NCI-H128 (cell line): Measurements from ENCODE around the gene CMPK2.

Source experiments
- DNase-seq: peaks from one replicate; lab custom pipeline; 2025; ENCODE audit not compliant: unreplicated experiment; lab: John Stamatoyannopoulos, UW

Gene CMPK2

DNA sequence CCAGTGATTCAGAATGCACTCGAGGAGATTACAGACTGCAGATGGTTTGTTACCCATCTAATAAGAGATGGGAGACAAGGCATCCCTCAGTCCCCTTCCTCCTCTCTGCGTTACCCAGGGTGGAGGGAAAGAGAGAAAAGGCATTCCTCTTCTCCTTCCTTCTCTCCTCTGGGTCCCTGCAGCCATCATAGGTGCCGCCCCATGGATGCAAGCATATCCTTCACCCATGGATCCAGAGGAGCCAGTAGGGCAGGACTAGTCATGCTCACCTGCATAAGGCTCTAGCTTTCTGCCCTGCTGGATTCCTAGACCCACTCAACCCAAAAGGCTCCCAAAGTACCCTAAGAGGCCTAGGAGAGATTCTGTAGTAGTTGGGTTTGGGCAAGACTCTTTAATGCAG is 20.4 kb downstream of the CMPK2 start:
- no peak for DNase-seq

DNA sequence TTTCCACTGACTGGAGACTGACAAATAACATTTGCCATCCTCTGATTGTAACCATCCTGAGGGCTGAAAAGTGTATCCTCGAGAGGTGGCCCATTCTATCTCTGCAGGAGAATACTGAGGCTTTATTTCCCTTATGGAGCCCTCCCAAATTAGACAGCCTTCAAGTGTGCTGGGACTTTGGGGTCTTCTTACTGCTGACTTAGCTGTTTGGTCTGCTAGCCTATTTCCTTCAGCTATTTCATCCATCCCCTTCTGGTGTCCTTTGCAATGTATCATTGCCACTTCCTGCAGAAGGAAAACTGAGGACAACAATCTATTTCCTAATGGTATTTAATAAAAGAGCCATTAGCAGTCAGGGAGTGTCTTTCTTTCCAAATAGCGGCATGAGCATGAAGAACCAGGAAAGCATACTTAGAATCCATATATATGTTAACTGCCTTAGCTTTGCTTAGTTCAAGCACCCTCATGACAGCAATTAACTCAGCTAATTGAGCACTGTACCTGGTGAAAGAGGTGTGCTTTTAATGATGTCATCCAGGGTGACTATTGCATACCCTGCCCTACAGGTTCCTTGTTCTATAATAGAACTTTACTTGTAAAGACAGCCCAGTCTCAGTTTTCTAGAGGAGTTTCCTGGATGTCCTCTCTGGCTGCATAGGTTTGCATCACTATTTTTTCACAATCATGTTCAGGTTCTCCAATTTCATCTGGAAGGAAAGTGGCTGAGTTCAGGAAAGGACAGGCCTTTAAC is 24.0 kb downstream of the CMPK2 start:
- no peak for DNase-seq

DNA sequence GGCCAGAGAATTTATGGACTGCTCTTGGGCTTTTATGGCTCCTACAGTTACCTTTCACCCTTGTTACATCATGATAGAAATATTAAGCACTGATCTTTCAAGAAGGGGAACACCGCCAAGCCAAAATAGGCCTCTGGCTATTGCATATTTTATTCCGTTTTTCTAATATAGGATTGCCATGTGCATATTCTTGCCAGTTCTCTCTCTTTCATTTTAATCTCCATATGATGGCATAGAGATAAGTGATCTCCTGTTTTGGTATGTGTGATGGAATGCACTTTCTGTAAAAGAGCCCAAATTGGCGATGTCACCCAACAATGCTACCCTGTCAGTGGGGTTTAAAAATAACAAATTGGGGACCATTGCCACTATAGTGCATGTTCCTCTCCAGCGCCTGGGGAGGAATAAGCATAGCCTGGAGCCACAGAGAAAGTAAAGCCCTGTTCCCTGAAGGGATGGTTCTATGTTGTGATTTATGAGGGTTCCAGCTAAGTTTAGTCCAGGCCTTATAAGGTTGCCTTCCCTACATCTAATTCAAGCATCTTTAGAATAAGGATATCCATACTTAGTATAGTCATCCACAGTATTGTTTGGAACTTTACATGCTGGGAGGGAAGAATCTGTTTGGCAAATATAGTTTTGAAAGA is 26.9 kb downstream of the CMPK2 start:
- no peak for DNase-seq

DNA sequence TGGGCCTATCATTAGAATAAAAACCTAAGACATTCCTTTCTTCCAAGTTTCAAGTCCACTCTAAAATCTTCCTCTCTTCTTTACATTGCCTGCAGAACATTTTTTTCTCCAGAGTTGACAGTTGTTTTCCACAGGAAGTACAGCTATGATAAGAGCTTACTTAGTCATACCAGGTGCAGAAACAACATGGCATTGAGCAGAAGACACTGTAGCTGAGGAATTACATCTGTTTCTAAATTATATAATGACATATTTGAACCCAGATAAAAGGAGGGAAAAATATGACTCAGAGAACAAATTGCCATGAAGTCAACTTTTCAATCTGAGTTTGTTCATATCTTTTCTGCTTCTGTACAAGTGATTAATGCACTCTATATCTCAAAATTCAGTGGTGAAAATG is 30.2 kb downstream of the CMPK2 start:
- DNase-seq = no peak

DNA sequence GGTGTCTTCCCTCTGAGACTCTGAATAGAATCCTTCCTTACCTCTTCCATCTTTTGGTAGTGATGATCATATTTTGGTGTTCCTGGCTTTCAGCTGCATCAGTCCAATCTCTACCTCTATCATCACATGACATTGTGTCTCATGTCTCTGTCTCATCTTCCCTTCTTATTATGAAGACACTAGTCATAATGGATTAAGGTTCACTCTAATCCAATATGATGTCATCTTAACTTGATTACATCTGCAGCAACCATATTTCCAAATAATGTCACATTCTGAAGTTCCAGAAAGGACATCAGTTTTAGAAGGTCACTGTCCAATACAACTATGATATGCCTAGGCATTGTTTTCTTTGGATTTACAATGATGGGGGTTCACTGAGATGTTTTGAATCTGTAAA is 31.5 kb downstream of the CMPK2 start:
- DNase-seq = no peak

DNA sequence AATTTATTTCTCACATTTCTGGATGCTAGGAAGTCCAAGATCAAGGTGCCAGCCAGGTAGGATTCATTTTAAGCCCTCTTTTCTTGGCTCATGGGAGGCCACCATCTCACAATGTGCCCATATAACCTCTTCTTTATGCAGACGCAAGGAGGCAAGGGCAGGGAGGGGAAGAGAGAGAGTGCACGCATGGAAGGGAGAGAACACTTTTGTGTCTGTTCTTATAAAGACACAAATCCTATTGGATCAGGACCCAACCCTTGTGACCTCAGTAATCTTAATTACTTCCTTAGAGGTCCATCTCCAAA is 32.5 kb downstream of the CMPK2 start:
- DNase-seq = no peak

DNA sequence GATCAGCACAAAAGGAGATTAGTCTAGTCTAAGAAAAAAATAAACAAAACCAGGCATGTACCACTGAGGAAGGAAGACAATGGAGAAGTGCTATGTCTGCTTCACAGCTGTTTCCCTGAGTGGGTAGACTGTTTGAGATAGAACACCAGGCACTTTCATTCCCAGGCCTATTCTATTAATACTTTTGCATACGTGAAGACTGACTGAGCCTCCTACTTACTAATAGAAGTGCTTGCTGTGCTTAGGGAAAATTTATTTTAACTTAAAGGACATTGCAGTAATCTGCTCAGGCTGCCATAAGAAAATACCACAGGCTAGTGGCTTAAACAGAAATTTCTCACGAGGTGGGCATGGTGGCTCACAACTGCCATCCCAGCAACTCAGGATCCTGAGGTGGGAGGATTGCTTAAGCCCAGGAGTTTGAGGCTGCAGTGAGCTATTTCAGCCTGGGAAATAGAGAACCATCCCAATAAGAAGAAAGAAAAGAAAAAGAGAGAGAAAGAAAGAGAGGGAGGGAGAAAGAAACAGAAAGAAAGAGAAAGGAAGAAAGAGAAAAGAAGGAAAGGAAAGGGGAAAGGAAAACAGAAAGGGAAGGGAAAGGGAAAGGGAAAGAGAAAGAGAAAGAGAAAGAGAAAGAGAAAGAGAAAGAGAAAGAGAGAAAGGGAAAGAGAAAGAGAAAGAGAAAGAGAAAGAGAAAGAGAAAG is 33.0 kb downstream of the CMPK2 start:
- DNase-seq = no peak

DNA sequence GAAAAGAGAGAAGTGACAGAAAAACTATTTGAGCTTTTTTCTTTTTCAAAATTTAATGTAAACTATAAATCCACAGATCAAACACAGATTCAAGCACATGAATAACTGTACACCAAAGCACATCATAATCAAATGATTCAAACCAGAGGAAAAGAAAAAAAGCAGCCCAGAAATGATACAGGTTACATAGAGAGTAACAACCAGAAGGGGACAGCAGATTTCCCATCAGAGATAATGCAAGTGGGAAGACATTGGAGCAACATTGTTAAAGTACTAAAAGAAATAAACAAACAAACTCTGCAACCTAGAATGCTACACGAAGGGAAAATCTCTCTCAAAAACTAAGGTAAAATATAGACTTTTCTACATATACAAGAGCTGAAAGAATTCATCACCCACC is 34.5 kb downstream of the CMPK2 start:
- no peak for DNase-seq

DNA sequence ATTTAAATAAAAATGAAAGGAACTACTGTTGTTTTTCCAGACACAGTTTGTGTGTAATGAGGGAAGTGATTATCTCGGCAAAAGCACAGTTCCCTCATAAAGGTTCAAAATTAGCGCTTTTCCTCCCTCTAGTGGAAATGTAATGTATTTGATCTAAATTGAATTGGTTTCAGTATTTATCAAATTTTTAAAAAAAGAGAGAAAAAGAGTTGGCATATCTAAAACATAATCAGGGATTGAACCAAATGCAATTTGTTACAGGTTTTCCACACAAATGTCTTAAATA is 37.5 kb downstream of the CMPK2 start:
- no peak for DNase-seq

DNA sequence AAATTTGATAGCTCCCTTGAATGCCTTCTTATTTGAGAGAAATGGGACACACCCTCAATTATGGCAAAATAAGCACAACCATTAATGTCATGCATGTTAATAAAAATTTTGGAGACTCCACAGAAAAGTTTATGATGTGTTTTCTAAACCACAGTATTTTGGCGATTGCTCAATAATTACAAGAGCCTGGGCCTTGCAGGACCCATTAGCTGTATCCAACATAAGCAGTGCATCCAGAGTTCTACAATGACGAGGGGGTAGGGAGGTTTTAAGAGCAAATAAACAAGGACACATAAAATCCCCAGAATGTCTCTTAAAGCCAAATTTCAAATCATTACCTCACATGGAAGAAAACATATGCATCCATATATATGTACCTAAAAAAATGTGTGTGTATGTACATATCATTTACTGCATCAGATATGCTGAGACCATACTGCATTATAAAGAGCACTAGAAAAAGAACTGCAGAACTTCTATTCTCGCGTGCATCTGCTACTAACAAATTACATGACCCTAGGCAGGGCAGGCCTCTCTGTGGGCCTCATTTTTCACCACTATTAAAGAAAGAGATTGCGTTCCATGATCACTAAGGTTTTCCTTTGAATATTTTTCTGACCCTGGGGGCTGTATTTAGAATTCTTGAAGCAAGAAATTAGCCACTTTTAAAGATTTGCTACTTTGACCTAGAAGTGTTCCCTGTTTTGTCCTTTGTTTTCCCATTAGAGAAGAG is 38.0 kb downstream of the CMPK2 start:
- DNase-seq = no peak

DNA sequence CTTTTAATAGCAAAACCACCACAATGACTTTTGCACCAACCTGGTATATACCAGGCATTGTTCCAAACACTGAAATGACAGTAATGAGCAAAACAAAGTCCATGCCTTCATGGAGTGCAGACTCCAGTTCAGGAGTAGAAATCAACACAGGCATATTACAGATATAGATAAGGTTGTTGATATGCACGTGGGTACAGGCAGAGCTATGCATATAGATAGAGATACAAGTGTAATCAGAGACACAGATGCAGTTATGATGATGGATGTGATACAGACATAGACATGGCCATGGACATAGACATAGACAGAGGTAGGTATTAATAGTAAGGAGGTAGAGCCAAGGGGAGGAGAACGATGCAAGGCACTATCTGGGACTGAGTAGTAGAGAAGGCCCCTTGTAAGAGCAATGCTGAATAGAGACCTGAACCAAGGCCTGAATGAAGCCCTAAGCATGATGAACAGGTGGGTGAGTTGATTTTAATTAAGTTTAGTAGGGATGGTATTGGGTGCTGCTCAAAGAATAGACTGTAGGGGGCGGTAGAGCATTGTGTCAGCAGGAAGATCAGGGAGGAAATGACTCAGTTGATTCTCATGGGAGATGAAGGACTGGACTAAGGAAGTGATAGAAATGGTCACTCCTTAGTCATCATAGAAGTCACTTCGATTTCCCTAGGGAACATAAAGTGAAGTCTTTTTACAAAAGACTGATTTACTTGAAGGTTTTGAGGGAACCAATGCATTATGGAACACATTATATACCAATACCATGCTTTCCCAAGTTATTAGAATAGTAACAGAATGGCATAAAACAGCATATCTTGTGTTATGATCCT is 39.4 kb downstream of the CMPK2 start:
- DNase-seq = no peak

DNA sequence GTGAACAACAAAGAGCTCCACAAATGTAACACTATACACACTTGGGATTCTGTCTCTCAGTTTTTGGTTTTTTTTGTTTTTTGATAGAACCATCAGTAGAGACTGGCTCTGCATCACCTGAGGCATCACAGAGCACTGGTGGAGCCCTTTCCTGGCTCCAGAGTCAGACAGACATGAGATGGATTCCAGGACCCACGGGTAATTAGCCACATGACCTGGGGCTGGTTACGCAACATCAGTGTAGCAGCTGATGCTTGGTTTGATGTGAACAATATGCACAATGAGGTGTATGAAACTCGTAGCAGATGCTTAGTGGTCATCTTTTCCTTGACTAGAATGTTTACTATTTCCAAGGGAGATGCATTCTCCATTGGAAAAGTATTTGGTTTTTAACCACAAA is 40.7 kb downstream of the CMPK2 start:
- DNase-seq = no peak

DNA sequence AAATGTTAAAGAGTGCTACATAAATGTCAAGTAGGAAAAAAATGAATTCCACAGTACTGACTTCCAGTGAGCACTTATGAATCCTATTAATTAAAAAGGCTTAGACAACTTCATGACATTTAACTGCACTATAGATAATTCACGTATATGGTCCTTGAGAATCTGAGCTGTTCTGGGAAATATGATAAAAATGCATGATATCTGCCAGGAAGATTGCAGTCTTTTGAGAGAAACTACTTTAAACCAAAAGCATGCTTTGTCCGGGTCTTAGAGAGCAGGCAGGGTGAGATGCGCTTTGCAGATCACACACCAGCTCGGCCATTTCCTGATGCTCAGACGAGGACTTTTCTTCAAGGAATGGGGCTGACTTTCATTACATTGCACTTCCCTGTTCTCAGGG is 42.6 kb downstream of the CMPK2 start:
- no peak for DNase-seq

DNA sequence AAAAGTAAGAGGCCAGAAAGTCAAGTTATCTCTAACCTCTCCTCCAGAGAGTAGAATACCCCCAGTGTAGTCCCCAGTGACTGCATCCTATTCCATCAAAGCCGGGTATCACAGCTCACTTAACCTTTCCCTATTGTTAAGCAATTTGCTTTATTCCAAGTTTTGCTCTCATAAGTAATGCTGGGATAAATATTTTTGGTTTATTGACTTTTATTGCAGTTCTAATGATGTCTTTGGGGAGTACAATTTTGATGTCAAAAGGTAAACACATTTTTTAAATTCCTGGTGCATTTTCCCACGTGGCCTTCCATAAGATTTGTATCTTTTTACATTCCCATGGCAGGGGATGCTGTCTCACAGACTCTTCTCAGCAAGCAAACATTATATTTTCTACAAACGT is 43.3 kb downstream of the CMPK2 start:
- DNase-seq = no peak

DNA sequence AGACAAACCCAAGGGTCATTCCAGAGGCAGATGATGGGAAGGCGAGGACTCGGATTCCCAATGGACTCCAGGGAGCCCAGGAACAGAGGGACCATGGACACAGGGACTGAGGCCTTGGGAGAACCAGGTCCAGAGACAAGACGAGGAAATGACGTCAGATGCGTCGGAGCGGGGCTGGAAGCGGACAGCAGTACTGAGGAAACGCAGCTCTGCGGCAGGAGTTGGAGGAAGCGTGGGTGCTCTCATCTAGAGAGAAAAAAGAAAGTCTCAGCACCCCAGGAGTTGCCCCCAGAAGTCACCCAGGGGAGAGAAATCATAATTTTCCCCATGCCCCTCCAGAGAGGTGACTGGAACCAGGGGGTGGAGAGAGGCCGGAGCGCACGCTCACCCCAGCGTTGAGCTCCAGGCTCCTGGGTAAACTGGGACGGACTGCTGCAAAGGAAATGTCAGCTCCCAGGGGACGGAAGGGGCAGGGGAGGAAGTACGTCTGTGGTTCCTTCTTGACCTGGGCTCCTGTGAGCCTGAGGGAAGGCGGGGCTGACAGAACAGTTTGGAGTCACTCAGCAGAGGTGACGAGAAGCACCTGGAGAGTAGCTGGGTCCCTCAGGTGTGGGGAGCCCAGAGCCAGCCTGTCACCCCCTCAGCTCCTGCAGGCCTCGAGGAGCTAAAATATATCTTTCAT is 44.7 kb downstream of the CMPK2 start:
- DNase-seq = no peak

DNA sequence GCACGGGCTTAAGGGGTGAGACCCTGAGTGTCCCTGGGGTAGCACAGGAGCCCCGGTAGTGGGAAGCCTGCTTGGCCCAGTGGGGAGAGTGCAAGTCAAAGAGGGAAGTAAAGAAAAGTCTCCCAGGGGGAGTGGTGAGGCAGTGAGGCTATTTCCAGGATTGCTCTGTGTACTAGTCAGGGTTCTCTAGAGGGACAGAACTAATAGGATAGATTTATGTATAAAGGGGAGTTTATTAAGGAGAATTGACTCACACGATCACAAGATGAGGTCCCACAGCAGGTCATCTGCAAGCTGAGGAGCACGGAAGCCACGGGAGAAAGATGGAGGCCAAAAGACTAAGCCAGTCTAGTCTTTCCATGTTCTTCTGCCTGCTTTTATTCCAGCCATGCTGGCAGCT is 45.5 kb downstream of the CMPK2 start:
- no peak for DNase-seq

DNA sequence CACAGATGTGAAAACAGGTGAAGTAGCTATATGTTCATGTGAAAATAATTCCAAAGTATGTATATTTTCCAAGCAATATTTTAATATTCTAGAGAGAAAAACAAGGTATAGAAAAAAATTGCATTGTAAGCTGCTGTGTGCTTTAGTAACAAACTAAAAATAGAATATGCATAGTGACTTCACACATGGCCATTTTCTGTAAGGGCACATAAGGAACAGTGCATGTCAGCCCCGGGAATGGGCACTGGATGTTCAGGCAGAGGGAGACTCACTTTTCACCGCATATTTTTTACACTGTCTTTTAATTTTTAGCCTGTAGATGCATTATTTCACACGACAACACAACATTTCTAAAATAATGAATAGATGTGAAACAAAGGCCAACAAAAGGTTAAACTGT is 46.0 kb downstream of the CMPK2 start:
- no peak for DNase-seq

DNA sequence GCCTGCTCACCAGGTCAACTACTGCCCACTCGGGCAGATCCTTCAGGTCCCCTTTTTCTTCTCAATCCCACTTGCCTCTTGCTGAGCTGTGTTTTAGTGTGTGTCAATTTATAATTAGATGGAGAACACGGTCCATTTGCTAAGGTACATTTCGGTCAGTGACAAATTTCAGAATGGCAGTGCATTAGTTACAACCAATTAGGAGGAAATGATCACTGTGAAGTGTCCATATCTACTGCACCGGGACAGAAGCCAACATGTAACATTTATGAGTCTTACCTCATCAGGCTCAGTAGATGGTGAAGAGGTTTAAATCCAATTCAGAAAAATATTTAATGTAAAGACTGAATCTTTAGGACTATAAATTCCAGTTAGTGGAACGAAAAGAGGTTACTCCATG is 47.7 kb downstream of the CMPK2 start:
- DNase-seq = no peak

DNA sequence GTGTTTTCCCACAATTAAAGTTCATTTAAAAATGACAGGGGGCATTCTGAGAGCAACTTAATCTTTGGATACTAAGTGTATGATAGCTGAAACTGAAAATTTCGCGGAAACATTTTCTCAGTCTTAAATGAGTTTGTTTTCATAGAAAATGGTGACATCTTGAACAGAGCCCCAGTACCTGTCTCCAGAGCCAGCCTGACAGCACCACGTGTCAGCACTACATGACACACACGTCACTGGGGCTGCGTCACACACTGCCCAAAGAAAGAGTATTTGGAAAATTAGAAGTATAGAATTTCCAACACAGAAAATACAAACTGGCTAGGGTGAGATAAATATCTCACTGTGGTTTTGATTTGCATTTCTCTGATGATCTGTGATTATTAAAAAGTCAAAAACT is 50.8 kb downstream of the CMPK2 start:
- no peak for DNase-seq

DNA sequence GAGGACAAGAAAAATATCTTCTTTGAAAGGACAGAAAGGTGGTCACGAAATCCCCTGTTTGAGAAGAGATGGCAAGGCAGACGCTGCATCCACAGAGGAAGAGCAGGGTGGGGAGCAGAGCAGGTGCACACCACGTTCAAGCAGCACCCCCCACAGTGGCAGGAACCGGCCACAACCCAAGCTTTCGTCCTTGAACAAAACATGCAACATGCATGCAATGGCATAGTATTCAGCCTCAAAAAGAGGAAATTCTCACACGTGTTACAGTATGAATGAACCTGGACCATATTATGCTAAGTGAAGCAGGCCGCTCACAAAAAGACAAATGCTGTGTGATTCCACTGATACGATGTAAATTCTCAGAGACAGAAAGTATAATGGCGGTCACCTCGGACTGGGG is 51.4 kb downstream of the CMPK2 start:
- no peak for DNase-seq

DNA sequence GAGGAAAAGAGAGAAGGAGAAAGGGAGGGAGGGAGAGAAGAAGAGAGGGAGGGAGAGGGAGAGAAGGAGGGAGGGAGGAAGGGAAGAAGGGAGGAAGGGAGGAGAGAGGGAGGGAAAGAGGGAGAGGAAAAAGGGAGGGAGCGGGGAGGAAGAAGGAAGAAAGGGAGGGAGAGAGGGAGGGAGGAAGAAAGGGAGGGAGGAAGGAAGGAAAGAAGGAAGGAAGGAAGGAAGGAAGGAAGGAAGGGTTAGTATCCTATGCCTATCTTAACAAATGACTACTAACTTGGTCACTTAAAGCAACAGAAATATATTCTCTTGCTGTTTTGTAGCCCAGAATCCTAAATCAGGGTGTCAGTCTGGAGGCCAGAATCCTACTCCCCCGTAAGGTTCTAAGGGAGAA is 52.1 kb downstream of the CMPK2 start:
- no peak for DNase-seq
